MM.1S (cell line): ENCODE results near the gene NUPR2.

Experiments
- EZH2phosphoT487 ChIP-seq: fragments of 300-600 bp; sonication (generic); IDR thresholded peaks from 2 replicates; pipeline ENCODE4 v1.6.1; 2018; ENCODE audit warnings: antibody characterized with exemption, low read length
- TF ChIP-seq, protein P1 (sequence below): fragments of 300-600 bp; sonication (generic); IDR thresholded peaks from 2 replicates; pipeline ENCODE4 v1.5.1; 2016; ENCODE audit warnings: antibody characterized with exemption, low read length, mixed read lengths

DNA sequence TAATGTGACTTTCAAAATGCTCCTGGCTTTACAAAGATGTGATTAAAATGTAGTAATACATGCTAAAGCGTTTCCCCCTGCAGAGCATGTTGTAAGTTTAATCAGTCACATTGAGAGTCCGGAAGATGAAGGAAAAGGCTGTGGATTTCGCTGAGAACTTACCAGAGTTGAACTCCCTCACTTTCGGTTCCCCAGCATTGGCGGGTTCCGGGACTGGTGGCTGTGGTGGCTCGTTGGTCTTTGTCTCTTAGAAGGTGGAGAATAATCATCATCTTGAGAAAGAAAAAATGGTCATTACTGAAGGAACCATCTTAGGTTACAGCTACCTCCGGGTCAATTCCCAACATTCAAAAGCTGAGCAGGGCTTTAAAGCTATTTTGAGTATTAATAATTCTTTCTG lies 9.6 kb upstream of the NUPR2 start:
- TF ChIP-seq, protein P1, sequence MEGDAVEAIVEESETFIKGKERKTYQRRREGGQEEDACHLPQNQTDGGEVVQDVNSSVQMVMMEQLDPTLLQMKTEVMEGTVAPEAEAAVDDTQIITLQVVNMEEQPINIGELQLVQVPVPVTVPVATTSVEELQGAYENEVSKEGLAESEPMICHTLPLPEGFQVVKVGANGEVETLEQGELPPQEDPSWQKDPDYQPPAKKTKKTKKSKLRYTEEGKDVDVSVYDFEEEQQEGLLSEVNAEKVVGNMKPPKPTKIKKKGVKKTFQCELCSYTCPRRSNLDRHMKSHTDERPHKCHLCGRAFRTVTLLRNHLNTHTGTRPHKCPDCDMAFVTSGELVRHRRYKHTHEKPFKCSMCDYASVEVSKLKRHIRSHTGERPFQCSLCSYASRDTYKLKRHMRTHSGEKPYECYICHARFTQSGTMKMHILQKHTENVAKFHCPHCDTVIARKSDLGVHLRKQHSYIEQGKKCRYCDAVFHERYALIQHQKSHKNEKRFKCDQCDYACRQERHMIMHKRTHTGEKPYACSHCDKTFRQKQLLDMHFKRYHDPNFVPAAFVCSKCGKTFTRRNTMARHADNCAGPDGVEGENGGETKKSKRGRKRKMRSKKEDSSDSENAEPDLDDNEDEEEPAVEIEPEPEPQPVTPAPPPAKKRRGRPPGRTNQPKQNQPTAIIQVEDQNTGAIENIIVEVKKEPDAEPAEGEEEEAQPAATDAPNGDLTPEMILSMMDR, result no peak
- TF ChIP-seq EZH2phosphoT487, result no peak
